ENCODE measurements around the gene FXYD5.

Gene FXYD5

GRCh38 chr19:35213663-35214632 lies 59.4 kb downstream of the FXYD5 start:
- FAIRE-seq (peak; percentile 90), DNase-seq (ENCODE audit: insufficient read length) (no peak)
- TF ChIP-seq TAF1 (IDR thresholded peaks at IDR 0.05; ENCODE audit: borderline replicate concordance, low read depth, low read length) = no peak
- no peak for TF ChIP-seq POLR2A (IDR thresholded peaks at IDR 0.05; ENCODE audit: low read depth, low read length)

DNA sequence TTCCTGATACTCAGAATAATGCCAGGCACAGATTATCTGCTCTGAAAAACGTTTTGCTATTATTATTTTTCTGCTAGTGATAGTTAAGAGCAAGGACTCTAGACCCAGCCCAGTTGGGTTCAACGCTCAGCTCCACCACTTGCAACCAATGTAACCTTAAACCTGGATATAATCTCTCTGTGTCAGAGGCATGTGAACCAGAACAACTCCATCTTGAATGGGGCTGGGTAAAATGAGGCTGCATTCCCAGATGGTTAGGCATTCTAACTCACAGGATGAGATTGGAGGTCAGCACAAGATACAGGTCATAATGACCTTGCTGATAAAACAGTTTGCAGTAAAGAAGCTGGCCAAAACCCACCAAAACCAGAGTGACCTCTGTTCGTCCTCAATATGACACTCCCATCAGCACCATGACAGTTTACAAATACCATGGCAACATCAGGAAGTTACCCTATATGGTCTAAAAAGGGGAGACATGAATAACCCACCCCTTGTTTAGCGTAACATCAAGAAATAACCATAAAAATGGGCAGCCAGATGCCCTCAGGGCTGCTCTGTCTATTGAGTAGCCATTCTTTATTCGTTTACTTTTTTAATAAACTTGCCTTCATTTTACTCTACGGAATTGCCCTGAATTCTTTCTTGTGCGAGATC lies 60.4 kb downstream of the FXYD5 start:
- TF ChIP-seq TAF1 (IDR thresholded peaks at IDR 0.05; ENCODE audit: borderline replicate concordance, low read depth, low read length) (no peak), POLR2AphosphoS5 (IDR thresholded peaks at IDR 0.05; ENCODE audit: low read depth, low read length) (no peak), POLR2A (IDR thresholded peaks at IDR 0.05; ENCODE audit: low read depth, low read length) (no peak)
- no peak for DNase-seq (ENCODE audit: insufficient read length)
- FAIRE-seq = no peak

GRCh38 chr19:35216016-35216832 lies 61.7 kb downstream of the FXYD5 start:
- no peak for FAIRE-seq
- no peak for DNase-seq (ENCODE audit: insufficient read length)
- TF ChIP-seq TAF1 (IDR thresholded peaks at IDR 0.05; ENCODE audit: borderline replicate concordance, low read depth, low read length) (no peak), POLR2A (IDR thresholded peaks at IDR 0.05; ENCODE audit: low read depth, low read length) (no peak), POLR2AphosphoS5 (IDR thresholded peaks at IDR 0.05; ENCODE audit: low read depth, low read length) (no peak)

DNA sequence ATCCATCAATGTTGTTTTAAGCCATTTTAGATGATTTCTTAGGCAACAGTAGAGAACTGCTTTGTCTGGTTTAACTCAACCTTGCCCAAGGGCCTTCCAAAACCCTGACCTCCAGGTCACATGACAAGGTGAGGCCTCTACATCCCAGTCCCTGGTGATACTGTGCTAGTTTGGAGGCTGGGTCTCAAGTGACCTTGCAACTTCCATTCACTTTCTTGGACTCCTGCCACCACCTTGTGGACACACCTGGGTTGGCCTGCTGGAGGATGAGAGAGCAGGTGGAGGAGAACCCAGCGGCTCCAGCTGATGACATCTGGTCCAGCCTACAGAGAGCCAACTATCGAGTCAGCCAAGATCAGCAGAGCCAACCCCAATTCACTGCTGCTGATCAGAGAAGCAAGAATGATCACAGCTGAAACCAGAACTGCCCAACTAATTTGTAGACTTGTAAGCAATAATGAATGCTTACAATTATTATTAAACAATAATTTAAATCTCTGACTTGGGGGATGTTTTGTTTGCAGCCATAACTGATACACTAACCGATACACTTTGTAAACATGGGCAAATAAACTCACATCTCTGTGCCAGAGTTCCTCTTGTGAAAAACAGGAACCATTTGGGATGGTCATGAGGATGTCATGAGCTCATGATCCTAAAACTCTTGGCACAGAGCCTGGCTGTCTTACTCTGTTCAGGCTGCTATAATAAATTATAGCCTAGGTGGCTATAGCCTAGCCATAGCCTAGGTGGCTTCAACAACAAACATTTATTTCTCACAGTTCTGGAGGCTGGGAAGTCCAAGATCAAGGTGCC lies 62.5 kb downstream of the FXYD5 start:
- no peak for DNase-seq (ENCODE audit: insufficient read length)
- FAIRE-seq = no peak
- TF ChIP-seq POLR2AphosphoS5 (IDR thresholded peaks at IDR 0.05; ENCODE audit: low read depth, low read length) (no peak), TAF1 (IDR thresholded peaks at IDR 0.05; ENCODE audit: borderline replicate concordance, low read depth, low read length) (no peak), POLR2A (IDR thresholded peaks at IDR 0.05; ENCODE audit: low read depth, low read length) (no peak)

- no peak for FAIRE-seq
- DNase-seq (ENCODE audit: insufficient read length) = no peak
- TF ChIP-seq POLR2AphosphoS5 (IDR thresholded peaks at IDR 0.05; ENCODE audit: low read depth, low read length) (no peak), POLR2A (IDR thresholded peaks at IDR 0.05; ENCODE audit: low read depth, low read length) (no peak), TAF1 (IDR thresholded peaks at IDR 0.05; ENCODE audit: borderline replicate concordance, low read depth, low read length) (no peak)
Observed at GRCh38 chr19:35217649-35217990, 63.1 kb downstream of the FXYD5 start.

DNA sequence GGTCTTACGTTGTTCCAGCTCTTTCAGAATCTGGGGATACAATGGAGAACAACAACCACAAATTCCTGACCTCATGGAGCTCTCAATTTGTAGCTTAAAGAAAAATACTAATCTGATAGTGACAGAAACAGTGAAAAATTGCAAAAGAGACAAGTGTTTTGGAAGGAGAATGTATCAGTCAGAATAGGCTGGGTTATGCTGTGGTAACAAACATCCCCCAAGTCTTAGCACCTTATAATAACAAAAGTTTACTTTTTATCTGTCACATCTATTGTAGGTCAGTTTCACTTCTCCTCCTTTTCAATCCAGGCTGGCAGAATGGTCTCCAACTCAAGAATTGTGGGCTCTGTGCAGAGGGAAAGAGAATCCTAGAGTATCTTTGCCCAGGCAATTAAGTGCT lies 64.5 kb downstream of the FXYD5 start:
- DNase-seq (ENCODE audit: insufficient read length) (no peak), FAIRE-seq (no peak)
- no peak for TF ChIP-seq POLR2AphosphoS5 (IDR thresholded peaks at IDR 0.05; ENCODE audit: low read depth, low read length)
- TF ChIP-seq TAF1 (IDR thresholded peaks at IDR 0.05; ENCODE audit: borderline replicate concordance, low read depth, low read length) = no peak
- TF ChIP-seq POLR2A (IDR thresholded peaks at IDR 0.05; ENCODE audit: low read depth, low read length) = no peak
